Lower lobe of right lung (tissue), 2 donors: Measurements from ENCODE around the gene MYO10. TPM values are rescaled to one million over a fixed set of nuclear protein-coding genes. Genes with fewer than 3 reads are reported as not detected.

Source experiments
- ATAC-seq, 2 donors: fragments of 200-7000 bp; cut with Tn5 transposase; one replicate each; pipeline ENCODE4 v1.9.1; 2020 to 2022; ENCODE audit warnings: mild to moderate bottlenecking in 2 of 2, moderate library complexity in 2 of 2
- DNase-seq: peaks from one replicate; pipeline ENCODE4 v3.0.0-alpha.2; 2020
- H3K27ac ChIP-seq: fragments of 200-600 bp; one replicate; pipeline ENCODE4 v1.8.0; 2022
- H3K27me3 ChIP-seq: fragments of 200-600 bp; one replicate; pipeline ENCODE4 v1.8.0; 2022; ENCODE audit warnings: low read depth
- H3K36me3 ChIP-seq: fragments of 200-600 bp; one replicate; pipeline ENCODE4 v1.8.0; 2022; ENCODE audit warnings: mild to moderate bottlenecking
- H3K4me1 ChIP-seq: fragments of 200-600 bp; one replicate; pipeline ENCODE4 v1.8.0; 2022
- H3K4me3 ChIP-seq: fragments of 200-600 bp; one replicate; pipeline ENCODE4 v1.8.0; 2022; ENCODE audit warnings: mild to moderate bottlenecking
- H3K9me3 ChIP-seq: fragments of 200-600 bp; one replicate; pipeline ENCODE4 v1.8.0; 2022
- CTCF ChIP-seq: fragments of 200-600 bp; IDR thresholded peaks from one replicate; pipeline ENCODE4 v1.8.0; 2022; ENCODE audit warnings: antibody characterized with exemption, mild to moderate bottlenecking
- intact Hi-C: fragments of 100-400 bp; cut with DNase I; formaldehyde crosslinking; loops from one replicate; pipeline ENCODE4 v1.11.0; 2022
- total RNA-seq: library from RNA; stranded (reverse); fragmentation: NEBNext Ultra II Directional; extraction: Animal tissue kit (Norgen Biotek cat#: 25700); gene quantifications from one replicate; pipeline ENCODE4 v1.2.1, GENCODE V29; 2021
- donor health status: DM: no; HTN: yes; CAD: no; lungs with severe emphysema.

Gene MYO10
- total RNA-seq, 1 donor from 2014 or later = 51.5 TPM

- no peaks in the 10 kb centered on the region for H3K9me3 ChIP-seq
- intact Hi-C loops = no loop called here
- no peaks in the 10 kb centered on the region for H3K27me3 ChIP-seq
- no peak overlapping the region for H3K4me3 ChIP-seq
- ATAC-seq (no peak), DNase-seq (no peak)
- H3K27ac ChIP-seq = no peak overlapping the region
- peaks cover 11% of the 10 kb centered on the region for H3K4me1 ChIP-seq
- TF ChIP-seq CTCF = no peak
- H3K36me3 ChIP-seq = peaks cover 11% of the 10 kb centered on the region
Measured at GRCh38 chr5:16787278-16787677, 148.8 kb downstream of the MYO10 start.

- Histone ChIP-seq H3K36me3 (peaks cover 28% of the 10 kb centered on the region), H3K9me3 (no peaks in the 10 kb centered on the region), H3K27ac (no peak overlapping the region), H3K4me1 (no peaks in the 10 kb centered on the region), H3K4me3 (no peak overlapping the region), H3K27me3 (no peaks in the 10 kb centered on the region)
- TF ChIP-seq CTCF = no peak
- no peak for DNase-seq
- ATAC-seq = no peak
- intact Hi-C loops = no loop called here
Measured at GRCh38 chr5:16784843-16785791, 151.0 kb downstream of the MYO10 start.

DNA sequence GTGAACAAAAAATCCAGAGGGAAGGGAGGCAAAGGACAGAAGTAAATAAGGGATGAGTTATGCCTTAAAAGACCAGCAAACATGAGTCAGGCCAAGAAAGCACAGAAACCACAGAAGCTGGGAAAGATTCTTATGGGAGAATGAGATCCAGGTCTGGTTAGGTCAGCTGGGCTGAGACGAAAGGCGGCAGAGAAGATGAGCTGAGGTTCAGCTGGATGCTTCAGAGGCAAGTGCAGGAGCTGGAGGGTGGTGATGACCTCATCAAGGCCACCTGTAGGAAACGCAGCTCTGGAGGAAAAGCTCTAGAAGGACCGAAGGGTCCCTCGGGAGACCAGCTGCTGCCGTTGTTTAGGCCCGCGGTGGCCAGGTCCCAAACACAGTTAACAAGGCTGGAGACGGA, 152.0 kb downstream of the MYO10 start:
- TF ChIP-seq CTCF = no peak
- Histone ChIP-seq H3K4me3 (no peak overlapping the region), H3K9me3 (no peaks in the 10 kb centered on the region), H3K27me3 (no peaks in the 10 kb centered on the region), H3K36me3 (peaks cover 37% of the 10 kb centered on the region), H3K4me1 (no peaks in the 10 kb centered on the region), H3K27ac (no peak overlapping the region)
- ATAC-seq (no peak), DNase-seq (no peak)
- intact Hi-C loops = no loop called here

DNA sequence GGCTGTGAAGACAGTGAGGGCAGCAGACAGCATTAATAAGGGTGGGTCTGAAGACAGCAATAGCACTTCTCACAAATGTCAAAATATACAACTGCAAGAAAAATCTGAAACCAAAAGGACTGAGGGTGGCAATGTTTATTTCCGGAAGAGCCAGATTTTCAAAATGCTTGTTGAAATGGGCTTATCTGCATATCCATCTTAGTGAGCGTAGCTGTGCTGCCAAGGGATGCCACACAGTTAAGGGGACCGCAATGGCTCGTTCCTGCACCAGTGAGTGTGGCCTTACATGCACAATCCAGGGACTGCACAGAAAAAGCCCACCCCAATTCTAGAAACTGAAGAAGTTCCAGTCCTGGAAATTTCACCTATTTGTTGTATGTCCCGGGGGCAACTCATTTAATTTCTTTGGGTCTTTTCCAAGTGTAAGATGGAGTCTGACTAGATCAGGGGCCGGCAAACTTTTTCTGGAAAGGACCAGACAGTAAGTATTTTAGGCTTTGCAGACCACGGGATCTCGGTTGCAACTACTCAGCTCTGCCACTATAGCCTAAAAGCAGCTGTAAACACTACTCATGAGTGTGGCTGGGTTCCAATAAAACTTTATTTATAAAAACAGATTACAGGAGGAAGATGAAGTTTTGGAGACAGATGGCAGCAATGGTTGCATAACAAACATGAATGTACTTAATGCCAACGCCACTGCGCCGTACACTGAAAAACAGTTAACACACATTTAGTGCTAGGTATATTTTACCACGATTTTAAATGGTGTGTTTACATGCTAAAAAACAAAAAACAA, 154.1 kb downstream of the MYO10 start:
- DNase-seq (no peak), ATAC-seq (no peak)
- H3K27me3 ChIP-seq = no peaks in the 10 kb centered on the region
- H3K27ac ChIP-seq = no peak overlapping the region
- H3K4me3 ChIP-seq = no peak overlapping the region
- H3K36me3 ChIP-seq = peaks cover 48% of the 10 kb centered on the region
- H3K4me1 ChIP-seq = peaks cover 6% of the 10 kb centered on the region
- no peak for TF ChIP-seq CTCF
- intact Hi-C loops = no loop called here
- no peaks in the 10 kb centered on the region for H3K9me3 ChIP-seq

GRCh38 chr5:16780325-16780724, 155.8 kb downstream of the MYO10 start:
- Histone ChIP-seq H3K4me1 (peaks cover 9% of the 10 kb centered on the region), H3K9me3 (no peaks in the 10 kb centered on the region), H3K36me3 (peaks cover 54% of the 10 kb centered on the region), H3K27me3 (no peaks in the 10 kb centered on the region), H3K4me3 (no peak overlapping the region), H3K27ac (no peak overlapping the region)
- ATAC-seq (no peak), DNase-seq (no peak)
- intact Hi-C loops = no loop called here
- TF ChIP-seq CTCF = no peak
